BLaER1 (cell line): ENCODE measurements around the gene IKZF3.

ENCODE experiments used
- H3K27ac ChIP-seq: shearing (Covaris generic); formaldehyde crosslinking; 2 replicates; pipeline ENCODE4 v1.8.1; 2022
- H3K27me3 ChIP-seq: shearing (Covaris generic); formaldehyde crosslinking; 2 replicates; pipeline ENCODE4 v1.8.1; 2022
- H3K36me3 ChIP-seq: shearing (Covaris generic); formaldehyde crosslinking; 2 replicates; pipeline ENCODE4 v1.8.1; 2022
- H3K4me1 ChIP-seq: shearing (Covaris generic); formaldehyde crosslinking; 2 replicates; pipeline ENCODE4 v1.8.1; 2022
- H3K4me2 ChIP-seq: shearing (Covaris generic); formaldehyde crosslinking; 2 replicates; pipeline ENCODE4 v1.8.1; 2022
- H3K4me3 ChIP-seq: shearing (Covaris generic); formaldehyde crosslinking; 2 replicates; pipeline ENCODE4 v1.8.1; 2022
- H3K9ac ChIP-seq: shearing (Covaris generic); formaldehyde crosslinking; 2 replicates; pipeline ENCODE4 v1.8.1; 2022
- H3K9me3 ChIP-seq: shearing (Covaris generic); formaldehyde crosslinking; 2 replicates; pipeline ENCODE4 v1.8.1; 2022
- H4K20me1 ChIP-seq: shearing (Covaris generic); formaldehyde crosslinking; 2 replicates; pipeline ENCODE4 v1.8.1; 2022
- Cebpa-rat ChIP-seq: shearing (Covaris generic); IDR thresholded peaks from 2 replicates; pipeline ENCODE4 v1.8.1; 2022

The IKZF3 gene

GRCh38 chr17:39744836-39745215 is 119.3 kb downstream of the IKZF3 start:
- Histone ChIP-seq H3K4me2 (no peak overlapping the region), H3K4me1 (peaks cover 17% of the 10 kb centered on the region), H4K20me1 (no peaks in the 10 kb centered on the region), H3K27ac (no peak overlapping the region), H3K4me3 (no peak overlapping the region), H3K9me3 (no peaks in the 10 kb centered on the region), H3K36me3 (no peaks in the 10 kb centered on the region), H3K9ac (no peak overlapping the region), H3K27me3 (peaks cover 33% of the 10 kb centered on the region)
- no peak for TF ChIP-seq Cebpa-rat

DNA sequence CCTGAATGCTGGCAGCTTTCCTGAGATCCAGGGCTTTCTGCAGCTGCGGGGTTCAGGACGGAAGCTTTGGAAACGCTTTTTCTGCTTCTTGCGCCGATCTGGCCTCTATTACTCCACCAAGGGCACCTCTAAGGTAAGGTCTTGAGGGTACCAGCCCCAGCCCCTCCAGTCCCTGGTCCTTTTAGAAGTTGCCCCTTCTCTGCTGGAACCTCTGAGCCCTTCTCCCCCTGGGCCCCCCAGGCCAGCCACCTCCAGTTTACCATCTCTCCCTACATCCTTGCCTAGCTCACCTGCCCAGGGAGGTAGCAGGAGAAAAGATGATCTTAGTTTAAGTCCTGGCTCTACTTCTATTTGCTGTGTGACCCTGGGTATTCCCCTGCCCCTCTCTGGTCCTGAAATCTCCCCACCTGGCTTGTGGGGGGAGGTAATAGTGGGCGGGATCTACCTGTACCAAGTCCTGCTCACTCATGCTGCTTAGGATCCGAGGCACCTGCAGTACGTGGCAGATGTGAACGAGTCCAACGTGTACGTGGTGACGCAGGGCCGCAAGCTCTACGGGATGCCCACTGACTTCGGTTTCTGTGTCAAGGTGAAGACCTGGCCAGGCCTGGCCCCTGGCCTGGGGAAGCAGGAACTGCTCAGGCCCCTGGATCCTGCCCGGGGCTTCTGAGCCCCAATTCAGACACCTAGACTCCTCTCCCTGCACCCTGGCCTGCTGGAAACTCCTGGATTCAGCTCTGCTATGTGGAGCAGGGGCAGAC is 119.9 kb downstream of the IKZF3 start:
- no peak overlapping the region for H3K9ac ChIP-seq
- H3K27me3 ChIP-seq, result peaks cover 39% of the 10 kb centered on the region
- H4K20me1 ChIP-seq, result no peaks in the 10 kb centered on the region
- no peak overlapping the region for H3K4me3 ChIP-seq
- H3K4me2 ChIP-seq, result no peak overlapping the region
- peaks cover 23% of the 10 kb centered on the region for H3K4me1 ChIP-seq
- H3K36me3 ChIP-seq, result no peaks in the 10 kb centered on the region
- TF ChIP-seq Cebpa-rat, result no peak
- H3K9me3 ChIP-seq, result no peaks in the 10 kb centered on the region
- H3K27ac ChIP-seq, result no peak overlapping the region

DNA sequence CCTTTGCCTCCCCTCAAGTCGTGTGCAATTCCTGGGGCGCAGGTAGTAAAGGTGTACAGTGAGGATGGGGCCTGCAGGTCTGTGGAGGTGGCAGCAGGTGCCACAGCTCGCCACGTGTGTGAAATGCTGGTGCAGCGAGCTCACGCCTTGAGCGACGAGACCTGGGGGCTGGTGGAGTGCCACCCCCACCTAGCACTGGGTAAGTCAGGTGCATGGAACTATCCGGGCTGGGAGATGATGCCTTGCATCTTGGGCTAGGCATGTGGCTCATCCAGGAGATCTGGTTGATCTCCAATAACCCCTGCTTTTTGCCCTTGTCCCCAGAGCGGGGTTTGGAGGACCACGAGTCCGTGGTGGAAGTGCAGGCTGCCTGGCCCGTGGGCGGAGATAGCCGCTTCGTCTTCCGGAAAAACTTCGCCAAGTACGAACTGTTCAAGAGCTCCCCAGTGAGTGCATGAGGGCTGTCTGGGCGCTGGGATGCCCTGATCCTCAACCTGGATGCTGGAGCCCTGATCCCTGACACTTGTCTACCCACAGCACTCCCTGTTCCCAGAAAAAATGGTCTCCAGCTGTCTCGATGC is 121.2 kb downstream of the IKZF3 start:
- no peak overlapping the region for H3K9ac ChIP-seq
- H4K20me1 ChIP-seq, result no peaks in the 10 kb centered on the region
- H3K4me3 ChIP-seq, result no peak overlapping the region
- H3K4me2 ChIP-seq, result no peak overlapping the region
- peaks cover 28% of the 10 kb centered on the region for H3K4me1 ChIP-seq
- no peak for TF ChIP-seq Cebpa-rat
- no peak overlapping the region for H3K27ac ChIP-seq
- no peaks in the 10 kb centered on the region for H3K9me3 ChIP-seq
- H3K36me3 ChIP-seq, result no peaks in the 10 kb centered on the region
- H3K27me3 ChIP-seq, result peaks cover 52% of the 10 kb centered on the region

GRCh38 chr17:39742126-39742855 is 121.8 kb downstream of the IKZF3 start:
- H3K9me3 ChIP-seq, result no peaks in the 10 kb centered on the region
- H3K9ac ChIP-seq, result no peak overlapping the region
- no peak overlapping the region for H3K4me3 ChIP-seq
- H4K20me1 ChIP-seq, result no peaks in the 10 kb centered on the region
- H3K36me3 ChIP-seq, result no peaks in the 10 kb centered on the region
- TF ChIP-seq Cebpa-rat, result no peak
- peaks cover 32% of the 10 kb centered on the region for H3K4me1 ChIP-seq
- peaks cover 58% of the 10 kb centered on the region for H3K27me3 ChIP-seq
- H3K27ac ChIP-seq, result no peak overlapping the region
- H3K4me2 ChIP-seq, result no peak overlapping the region

- Histone ChIP-seq H4K20me1 (no peaks in the 10 kb centered on the region), H3K4me1 (peaks cover 32% of the 10 kb centered on the region), H3K4me3 (no peak overlapping the region), H3K27ac (no peak overlapping the region), H3K4me2 (peak overlapping the region; percentile 60), H3K27me3 (peaks cover 76% of the 10 kb centered on the region), H3K9ac (no peak overlapping the region), H3K9me3 (no peaks in the 10 kb centered on the region), H3K36me3 (no peaks in the 10 kb centered on the region)
- no peak for TF ChIP-seq Cebpa-rat
Measured at GRCh38 chr17:39740357-39741111, 123.6 kb downstream of the IKZF3 start.

GRCh38 chr17:39739885-39740356 is 124.2 kb downstream of the IKZF3 start:
- TF ChIP-seq Cebpa-rat, result no peak
- Histone ChIP-seq H3K4me3 (peak overlapping the region; percentile 33; the same call in 1 of the 2 replicates), H3K4me1 (peaks cover 32% of the 10 kb centered on the region), H3K36me3 (no peaks in the 10 kb centered on the region), H3K4me2 (peak overlapping the region; percentile 60), H3K9ac (no peak overlapping the region), H3K27me3 (peaks cover 77% of the 10 kb centered on the region), H4K20me1 (no peaks in the 10 kb centered on the region), H3K27ac (no peak overlapping the region), H3K9me3 (no peaks in the 10 kb centered on the region)

DNA sequence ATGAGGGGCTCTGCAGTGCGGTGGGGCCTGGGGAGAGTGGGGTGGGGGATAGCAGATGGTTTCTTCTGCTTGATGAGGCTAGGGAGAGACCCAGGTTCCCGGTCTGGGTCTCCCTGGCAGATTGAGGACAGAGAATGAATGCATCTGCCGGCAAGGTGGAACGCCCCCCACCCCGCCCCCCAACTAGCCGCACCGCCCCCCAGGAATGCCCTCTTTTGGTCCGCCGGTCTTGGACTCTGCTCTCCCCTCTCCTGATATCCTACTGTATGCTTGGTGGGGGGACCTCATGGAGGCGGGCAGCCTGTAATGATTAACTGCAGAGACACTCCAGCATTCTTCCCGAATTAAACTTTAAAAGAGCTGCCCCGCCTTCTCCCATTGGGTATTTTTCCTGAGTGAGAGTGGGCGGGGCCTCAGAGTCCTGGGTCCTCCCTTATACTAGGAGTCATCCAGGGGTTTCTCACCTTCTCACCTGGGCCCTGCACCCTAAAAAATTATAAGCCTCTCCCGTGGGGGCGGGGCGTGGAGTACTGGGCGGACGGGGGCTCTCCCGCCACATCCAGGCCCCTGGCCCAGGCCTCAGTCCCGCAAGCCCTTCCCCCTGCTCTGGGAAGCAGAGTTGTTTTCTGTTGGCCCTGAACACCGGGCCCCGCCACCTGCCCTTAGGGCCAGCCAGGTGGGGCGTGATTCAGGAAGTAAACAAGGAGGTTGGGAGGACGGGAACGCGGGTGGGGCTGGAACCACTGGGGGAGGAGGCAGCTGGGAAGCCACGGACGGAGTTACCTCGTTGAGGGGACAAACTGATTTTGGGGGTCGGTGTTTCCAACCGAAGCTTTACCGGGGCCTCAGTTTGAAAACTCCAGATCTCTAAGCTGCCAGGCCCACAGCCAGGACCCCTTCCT is 124.9 kb downstream of the IKZF3 start:
- Histone ChIP-seq H3K27ac (no peak overlapping the region), H3K27me3 (peaks cover 77% of the 10 kb centered on the region), H3K4me3 (peak overlapping the region; percentile 33; the same call in 1 of the 2 replicates), H3K9ac (no peak overlapping the region), H3K9me3 (no peaks in the 10 kb centered on the region), H3K4me1 (peaks cover 32% of the 10 kb centered on the region), H3K4me2 (peak overlapping the region; percentile 60), H3K36me3 (no peaks in the 10 kb centered on the region), H4K20me1 (no peaks in the 10 kb centered on the region)
- no peak for TF ChIP-seq Cebpa-rat

DNA sequence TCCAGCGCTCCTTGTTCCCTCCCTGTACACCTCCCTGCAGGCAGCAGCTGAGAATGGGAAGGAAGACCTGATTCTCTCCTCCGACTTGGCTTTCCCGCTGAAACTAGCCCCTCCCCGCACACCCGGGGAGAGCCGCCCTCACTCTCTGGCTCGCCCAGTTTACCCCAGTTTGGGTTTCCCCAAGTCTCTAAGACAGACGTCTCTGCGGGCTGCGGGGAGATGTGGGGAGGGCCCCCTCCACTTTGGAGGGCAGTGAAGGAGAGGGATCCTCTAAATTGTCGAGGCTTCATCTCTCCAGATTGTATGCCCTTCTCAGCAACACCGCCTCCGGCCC is 125.6 kb downstream of the IKZF3 start:
- no peaks in the 10 kb centered on the region for H3K36me3 ChIP-seq
- no peaks in the 10 kb centered on the region for H3K9me3 ChIP-seq

More for the DNA sequence above, 125.6 kb downstream of the IKZF3 start:
- Histone ChIP-seq H3K4me2 (no peak overlapping the region), H4K20me1 (no peaks in the 10 kb centered on the region), H3K27ac (no peak overlapping the region), H3K4me3 (no peak overlapping the region), H3K27me3 (peaks cover 77% of the 10 kb centered on the region), H3K9ac (no peak overlapping the region), H3K4me1 (peaks cover 32% of the 10 kb centered on the region)
- no peak for TF ChIP-seq Cebpa-rat
